Measurements from ENCODE around the gene C1orf53.

- no peak for TF ChIP-seq ZNF565 (CRISPR knock-in tag; conservative IDR thresholded peaks at IDR 0.05; ENCODE audit: low read depth)
- no peak for TF ChIP-seq SNAI2 (CRISPR knock-in tag; IDR thresholded peaks at IDR 0.05)
- no peak for TF ChIP-seq ISL1 (CRISPR knock-in tag; IDR thresholded peaks at IDR 0.05)
- TF ChIP-seq, protein P1, sequence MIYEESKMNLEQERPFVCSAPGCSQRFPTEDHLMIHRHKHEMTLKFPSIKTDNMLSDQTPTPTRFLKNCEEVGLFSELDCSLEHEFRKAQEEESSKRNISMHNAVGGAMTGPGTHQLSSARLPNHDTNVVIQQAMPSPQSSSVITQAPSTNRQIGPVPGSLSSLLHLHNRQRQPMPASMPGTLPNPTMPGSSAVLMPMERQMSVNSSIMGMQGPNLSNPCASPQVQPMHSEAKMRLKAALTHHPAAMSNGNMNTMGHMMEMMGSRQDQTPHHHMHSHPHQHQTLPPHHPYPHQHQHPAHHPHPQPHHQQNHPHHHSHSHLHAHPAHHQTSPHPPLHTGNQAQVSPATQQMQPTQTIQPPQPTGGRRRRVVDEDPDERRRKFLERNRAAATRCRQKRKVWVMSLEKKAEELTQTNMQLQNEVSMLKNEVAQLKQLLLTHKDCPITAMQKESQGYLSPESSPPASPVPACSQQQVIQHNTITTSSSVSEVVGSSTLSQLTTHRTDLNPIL (CRISPR knock-in tag; IDR thresholded peaks at IDR 0.05; ENCODE audit: low read depth) = no peak
Measured at GRCh38 chr1:197890936-197891335, 11.5 kb upstream of the C1orf53 start.

Data from SK-N-SH treated with all-trans-retinoic acid at 6 μM for 48 hours (cell line).